GM15510 (cell line): ENCODE data around the gene SPRR1A.

Source experiments
- POLR2A ChIP-seq: IDR thresholded peaks from 3 replicates; pipeline ENCODE4 v1.6.1; 2011; ENCODE audit warnings: borderline replicate concordance; ENCODE audit not compliant: insufficient read length; ENCODE audit errors: extremely low read depth

The SPRR1A gene, protein sequence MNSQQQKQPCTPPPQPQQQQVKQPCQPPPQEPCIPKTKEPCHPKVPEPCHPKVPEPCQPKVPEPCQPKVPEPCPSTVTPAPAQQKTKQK

DNA sequence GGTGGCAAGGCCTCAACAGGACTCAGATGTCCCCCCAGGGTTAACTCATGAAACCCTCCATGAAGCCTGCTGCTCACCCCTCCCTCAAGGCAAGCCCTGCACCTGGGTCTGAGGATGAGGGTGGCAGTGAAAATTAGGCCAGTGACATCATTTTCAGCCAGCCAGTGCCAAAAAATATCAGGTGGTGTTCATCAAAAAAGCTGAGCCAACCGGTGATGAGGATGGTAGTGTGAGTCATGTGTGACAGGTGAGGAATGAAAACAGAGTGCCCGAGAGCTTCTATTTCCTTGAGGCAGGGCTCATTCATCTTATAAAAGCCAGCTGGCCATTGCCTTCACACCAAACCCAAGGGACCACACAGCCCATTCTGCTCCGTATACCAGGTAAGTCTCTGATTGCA is at the start of gene SPRR1A:
Gene SPRR1A (plus strand): TSS at position 339 of the 400 bp plus-strand sequence. CDS start 1,150 bp downstream, outside the sequence.
- TF ChIP-seq POLR2A, result no peak

DNA sequence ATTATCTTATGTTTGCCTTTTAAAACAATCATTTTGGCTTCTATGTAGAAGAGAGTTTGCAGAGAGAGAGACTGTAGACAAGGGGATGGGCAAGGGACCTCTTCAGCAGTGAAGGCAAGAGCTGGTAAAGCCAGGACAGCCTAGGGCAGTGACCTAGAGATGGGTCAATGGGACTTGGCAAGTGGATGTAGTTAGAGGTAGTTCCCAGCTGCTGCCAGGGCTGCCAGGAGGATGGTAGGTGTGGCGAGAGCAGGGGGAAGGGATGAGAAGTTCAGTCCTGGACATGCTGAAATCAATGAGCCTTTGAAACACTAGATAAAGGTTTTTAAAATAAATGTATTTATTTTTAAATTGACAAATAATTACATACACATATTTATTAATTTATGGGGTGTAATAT is 43.3 kb upstream of the SPRR1A start:
- no peak for TF ChIP-seq POLR2A

DNA sequence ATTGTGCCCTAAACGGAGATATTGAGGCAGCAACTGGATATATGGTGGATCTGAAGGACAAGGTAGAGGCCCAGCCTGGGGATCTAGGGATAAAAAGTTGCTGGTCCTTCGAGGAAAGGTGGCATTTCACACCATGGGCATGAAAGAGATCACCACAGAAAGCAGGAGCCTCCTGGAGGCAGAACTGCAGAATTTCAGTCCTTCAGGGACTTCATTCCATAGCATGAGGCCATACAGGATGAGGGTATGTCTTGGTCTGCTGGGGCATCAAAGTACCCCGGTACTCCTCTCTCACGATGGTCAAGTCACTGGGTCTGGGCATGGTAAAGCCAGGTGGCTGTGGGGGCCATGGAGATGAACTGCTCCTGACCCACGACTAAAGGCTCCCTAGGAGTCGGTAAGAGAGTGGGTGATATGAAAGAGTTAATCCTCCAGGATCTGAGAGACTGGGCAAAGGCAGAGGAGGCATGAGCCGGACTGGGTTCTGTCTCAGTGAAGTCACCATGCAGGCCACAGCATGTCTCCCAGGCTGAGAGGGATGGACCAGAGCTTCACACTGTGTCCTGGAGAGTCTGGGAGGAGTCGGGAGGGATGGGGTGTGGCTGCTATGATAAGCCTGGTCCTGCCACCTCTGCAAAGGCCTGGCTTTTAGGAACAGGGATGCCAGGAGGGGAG is 42.7 kb upstream of the SPRR1A start:
- TF ChIP-seq POLR2A, result no peak

DNA sequence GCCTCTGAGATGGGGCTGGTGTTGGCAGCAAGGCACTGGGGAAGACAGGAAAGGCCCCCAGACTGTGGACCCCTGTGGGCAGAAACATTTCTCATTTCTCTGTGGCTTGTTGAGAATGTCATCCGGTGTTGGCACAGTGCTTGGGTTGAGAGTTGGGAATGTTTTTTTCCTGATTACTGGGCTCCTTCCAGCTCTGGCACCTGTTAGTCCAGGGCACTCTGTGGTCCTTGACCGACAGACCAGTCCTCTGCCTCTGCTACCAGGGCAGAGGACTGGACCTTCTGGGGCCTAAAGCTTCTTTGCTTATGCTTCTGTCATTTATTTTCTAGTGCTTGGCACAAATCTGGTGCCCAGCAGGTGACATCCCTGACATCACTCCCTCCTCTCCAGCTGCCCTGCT is 41.7 kb upstream of the SPRR1A start:
- no peak for TF ChIP-seq POLR2A

DNA sequence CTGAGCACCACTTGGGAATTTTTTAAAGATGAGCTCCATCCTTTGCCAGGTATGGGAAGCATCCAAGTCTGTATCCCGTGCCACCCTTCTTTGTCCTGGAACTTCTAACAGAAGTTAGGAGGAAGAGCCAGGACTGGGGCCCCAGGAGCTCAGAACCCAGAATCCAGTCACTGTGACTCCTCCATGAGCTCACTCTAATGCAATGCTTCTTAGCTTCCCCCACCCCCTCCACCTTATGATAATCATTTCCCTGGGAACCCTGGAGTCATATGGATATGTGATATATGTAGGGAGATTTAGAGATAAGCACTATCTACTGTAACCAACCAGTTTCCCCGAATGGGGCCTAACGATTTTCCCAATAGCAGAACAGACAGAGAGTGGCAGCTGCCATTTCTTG is 37.6 kb upstream of the SPRR1A start:
- TF ChIP-seq POLR2A, result no peak

DNA sequence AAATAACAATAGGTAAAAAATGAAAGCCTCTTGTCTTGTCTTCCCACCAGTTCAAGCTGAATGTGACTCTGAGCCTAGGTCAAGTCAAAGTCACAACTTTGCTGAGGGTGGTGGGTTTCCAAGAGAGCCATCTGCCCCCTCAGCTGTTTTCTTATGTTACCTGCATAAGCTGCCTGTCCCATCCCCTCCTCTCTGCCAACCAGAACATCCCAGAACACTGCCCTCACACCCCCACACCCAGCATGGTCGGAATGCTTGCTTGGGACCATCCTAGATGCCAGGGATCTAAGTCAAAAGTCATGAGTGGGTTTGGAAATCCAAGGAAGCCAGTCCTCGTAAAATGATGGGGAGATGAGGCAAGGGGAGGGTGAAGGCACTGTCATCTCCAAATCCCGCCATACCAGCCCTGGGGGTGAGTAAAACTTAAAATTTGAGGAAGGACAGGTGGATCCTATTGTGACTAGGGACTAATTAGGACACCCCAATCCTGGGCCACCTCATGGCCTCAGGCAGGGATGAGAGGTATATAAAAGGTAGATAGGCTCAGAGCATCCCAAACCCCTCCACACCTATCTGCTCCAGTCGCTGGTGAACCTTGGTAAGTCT is 37.1 kb upstream of the SPRR1A start, which contains the start of gene SPRR5:
Gene SPRR5 (plus strand): TSS at position 556 of the 606 bp plus-strand sequence. CDS start 1,349 bp downstream, outside the sequence.
- TF ChIP-seq POLR2A, result no peak

DNA sequence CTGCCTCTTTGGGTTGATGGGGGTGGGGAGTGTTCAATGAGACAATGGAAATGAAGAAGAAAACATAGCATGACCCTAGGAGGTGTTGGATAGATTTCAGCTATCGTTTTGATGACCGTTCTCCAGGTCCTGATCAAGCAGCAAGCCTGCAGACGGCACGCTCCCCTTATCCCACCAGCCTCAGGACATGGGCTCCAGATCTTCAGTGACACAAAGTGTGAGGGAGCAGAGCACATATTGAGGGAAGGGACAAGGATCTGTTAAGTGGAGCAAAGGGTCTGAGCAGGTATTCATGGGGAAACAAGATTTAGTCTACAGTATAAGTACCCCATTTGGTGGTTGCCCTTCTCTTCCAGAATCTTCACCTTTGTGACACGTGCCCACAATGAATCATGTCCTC is 32.2 kb upstream of the SPRR1A start:
- TF ChIP-seq POLR2A, result no peak

DNA sequence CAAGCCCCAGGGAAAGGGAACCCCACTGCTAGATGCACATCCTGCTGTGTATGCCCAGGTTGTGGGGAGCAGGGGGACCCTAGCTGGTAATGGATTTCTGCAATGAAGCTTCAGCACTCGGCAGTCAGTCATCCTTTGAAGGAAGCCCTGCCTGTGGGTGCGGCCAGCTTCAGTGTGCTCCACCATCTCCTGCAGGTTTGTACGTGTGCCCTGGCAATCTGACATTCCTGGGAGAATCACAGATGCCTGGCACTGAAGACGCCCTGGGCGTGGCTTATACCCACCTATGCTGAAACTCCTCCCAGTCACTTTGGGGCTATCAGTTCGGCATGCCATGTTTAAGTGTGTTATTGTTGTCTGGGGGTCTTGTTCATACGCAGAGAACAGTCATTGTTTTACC is 30.1 kb upstream of the SPRR1A start:
- no peak for TF ChIP-seq POLR2A

DNA sequence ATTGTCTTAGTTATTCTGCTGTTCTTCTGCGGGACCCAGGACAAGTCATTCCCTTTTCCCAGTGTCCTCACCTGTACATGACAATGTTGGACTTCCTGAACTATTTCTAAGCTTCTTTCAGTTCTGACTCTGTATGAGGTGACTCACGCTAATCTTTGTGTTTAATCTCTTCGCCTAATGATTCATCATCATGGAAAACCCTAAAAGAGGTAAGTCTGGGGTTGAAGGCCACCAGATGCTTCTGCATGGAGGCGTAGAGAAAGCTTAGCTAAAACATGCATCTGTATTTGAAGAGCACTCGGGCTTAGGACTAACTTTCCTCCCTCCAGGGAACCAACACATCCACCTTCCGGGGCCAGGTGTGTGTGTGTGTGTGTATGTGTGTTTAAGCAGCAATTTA is 29.4 kb upstream of the SPRR1A start:
- no peak for TF ChIP-seq POLR2A

DNA sequence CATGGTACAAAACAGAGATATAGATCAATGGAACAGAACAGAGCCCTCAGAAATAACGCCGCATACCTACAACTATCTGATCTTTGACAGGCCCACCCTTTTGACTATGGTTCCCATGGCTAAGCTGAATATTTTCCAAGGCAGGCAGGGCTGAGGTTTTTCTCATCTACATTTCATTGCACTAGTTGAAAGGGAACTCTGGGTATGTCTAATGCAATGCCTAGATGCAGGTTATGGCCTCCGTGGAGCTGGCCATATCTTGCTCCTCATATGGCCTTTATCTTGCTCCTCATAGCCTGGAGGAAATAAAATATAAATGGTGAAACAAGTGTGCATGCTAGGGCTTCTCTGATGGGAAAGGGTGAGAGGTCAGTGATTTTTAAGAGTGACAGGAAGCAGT is 26.3 kb upstream of the SPRR1A start:
- no peak for TF ChIP-seq POLR2A

DNA sequence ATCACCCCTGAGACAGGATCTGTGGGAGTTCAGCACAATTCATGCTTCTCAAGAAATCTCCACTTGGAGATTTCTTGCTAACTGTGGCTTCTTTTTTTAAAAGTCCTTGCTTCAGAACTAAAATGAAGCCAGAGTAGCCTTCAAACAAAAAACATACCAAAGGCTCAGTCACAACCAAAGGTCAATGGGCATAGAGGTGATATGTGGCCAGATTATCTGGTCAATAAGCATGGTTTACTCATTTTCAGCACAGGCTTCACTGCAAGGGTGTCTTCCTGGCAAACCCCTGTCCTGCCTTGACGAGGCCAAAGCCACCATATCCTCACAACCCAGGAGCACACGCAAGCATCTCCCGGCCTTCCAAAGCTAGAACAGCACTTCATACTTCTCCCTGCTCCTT is 24.6 kb upstream of the SPRR1A start:
- no peak for TF ChIP-seq POLR2A

DNA sequence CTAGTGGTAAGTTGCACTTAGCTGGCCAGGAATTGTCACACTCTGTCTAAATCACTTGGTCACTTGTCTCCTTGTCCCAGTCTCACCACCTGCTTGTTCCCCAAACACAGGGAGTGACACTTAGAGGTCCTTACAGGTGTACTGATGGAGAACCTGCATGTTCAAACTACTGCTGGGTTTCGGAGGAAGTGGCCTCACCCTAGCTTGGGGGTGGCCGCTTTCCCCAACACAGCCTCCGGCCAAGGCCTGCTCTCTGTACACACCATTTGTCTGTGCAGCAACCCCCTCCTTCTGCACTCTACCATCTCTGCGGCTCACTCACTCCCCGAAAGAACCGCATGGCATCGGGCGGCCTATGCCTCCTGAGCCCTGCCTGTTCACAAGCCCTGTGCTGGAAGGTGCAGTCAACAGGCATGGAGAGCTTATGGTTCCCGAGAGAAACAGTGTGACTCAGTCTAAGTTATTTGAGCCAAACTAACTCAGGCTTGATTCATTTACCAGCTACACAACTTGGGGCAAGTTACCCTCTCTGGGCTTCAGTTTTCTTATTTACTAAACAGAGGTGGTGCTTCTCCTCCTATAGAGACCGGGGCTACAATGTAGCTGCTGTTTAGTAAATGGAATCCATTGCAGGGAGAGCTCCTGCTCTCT is 24.0 kb upstream of the SPRR1A start:
- TF ChIP-seq POLR2A, result no peak

DNA sequence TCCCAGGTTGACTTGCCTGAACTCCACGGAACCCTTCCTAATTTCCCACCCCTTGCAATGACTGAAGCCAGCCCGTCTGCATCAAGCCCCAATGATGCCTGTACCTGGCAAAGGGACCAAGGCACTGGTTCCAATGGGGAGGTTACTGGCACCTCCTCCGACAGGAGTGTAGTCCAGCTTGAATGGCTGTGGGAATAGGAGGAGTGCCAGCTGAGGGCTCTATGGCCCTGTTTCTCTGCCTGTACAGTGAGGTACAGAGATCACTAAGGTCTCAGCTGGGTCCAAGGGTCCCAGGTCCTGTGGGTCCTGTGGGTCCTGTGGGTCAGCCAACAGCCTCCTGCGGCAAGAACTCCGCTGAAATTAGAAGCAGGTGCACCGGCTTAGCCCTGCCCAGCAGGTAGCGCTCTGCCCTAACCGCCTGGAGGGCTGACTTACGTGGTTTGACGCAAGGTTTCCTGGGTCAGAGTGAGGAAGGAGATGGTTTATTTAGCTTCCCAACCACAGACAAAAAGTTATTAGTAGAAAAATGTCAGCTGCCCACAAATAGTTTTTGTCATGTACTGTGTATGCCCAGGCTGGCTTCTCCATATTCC is 23.3 kb upstream of the SPRR1A start:
- TF ChIP-seq POLR2A, result no peak

DNA sequence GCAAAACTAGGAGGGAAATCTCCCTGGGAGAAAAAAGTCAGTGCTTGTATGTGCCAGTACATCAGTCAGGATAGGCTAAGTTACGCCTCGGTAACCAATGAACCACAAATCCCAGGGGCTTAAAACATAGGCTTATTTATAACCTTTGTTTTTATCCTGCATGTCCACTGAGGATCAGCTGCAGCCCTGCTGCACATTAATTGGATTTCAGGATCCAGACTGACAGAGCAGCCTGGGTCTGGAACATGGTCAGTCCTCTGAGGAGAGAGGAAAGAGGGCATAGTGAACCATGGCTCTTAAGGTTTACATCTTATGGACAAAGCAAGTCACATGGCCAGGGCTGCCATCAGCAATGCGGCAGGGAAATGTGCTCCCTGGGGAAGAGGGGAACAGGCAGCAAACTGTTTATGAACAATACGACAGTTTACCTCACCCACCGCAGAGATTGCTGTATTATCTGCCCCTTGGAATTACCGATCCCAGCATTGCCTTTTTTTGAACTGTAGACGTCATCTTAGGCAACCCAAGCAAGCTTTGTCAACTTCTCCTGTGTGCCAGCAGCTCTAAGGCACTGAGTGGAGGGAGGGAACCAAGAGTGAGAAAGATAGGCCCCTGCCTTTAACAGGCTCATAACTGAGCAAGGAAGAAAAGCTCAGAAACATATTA is 22.5 kb upstream of the SPRR1A start:
- no peak for TF ChIP-seq POLR2A
